OCI-LY1 (cell line): ENCODE results near the gene KRTAP11-1.

Experiments used
- H2AFZ ChIP-seq: fragments of 200-600 bp; sonication (generic), shearing (Covaris generic); 2 replicates; pipeline ENCODE4 v1.6.0; 2014; ENCODE audit warnings: antibody characterized with exemption, mild to moderate bottlenecking, low read length
- H3F3A ChIP-seq: fragments of 200-600 bp; sonication (generic), shearing (Covaris generic); 2 replicates; pipeline ENCODE4 v1.6.0; 2014; ENCODE audit warnings: mild to moderate bottlenecking, antibody characterized with exemption, low read length, moderate library complexity; ENCODE audit not compliant: insufficient read depth
- H3K27ac ChIP-seq: fragments of 200-600 bp; sonication (generic); 2 replicates; pipeline ENCODE4 v1.5.1; 2014; ENCODE audit warnings: low read length, mixed run types, mild to moderate bottlenecking, low read depth; ENCODE audit not compliant: poor library complexity, severe bottlenecking
- H3K27me3 ChIP-seq: fragments of 200-600 bp; sonication (generic); 2 replicates; pipeline ENCODE4 v1.6.0; 2014; ENCODE audit warnings: antibody characterized with exemption, mild to moderate bottlenecking, low read length, moderate library complexity; ENCODE audit not compliant: insufficient read depth
- H3K36me3 ChIP-seq: fragments of 200-600 bp; sonication (generic); 2 replicates; pipeline ENCODE4 v1.6.1; 2014; ENCODE audit warnings: mild to moderate bottlenecking, antibody characterized with exemption, low read length, moderate library complexity, mixed read lengths; ENCODE audit not compliant: insufficient read depth
- H3K4me1 ChIP-seq: fragments of 200-600 bp; sonication (generic); 2 replicates; pipeline ENCODE4 v1.5.1; 2014; ENCODE audit warnings: mild to moderate bottlenecking, low read length, moderate library complexity; ENCODE audit not compliant: insufficient read depth, severe bottlenecking
- H3K4me2 ChIP-seq: fragments of 200-600 bp; sonication (generic), shearing (Covaris generic); 2 replicates; pipeline ENCODE4 v1.6.1; 2014; ENCODE audit warnings: low read length
- H3K4me3 ChIP-seq: fragments of 200-600 bp; sonication (generic); 2 replicates; pipeline ENCODE4 v1.5.1; 2014; ENCODE audit warnings: low read length, low read depth, mild to moderate bottlenecking, mixed read lengths; ENCODE audit not compliant: poor library complexity, severe bottlenecking
- H3K79me2 ChIP-seq: fragments of 200-600 bp; shearing (Covaris generic); 2 replicates; pipeline ENCODE4 v1.6.1; 2016; ENCODE audit warnings: mixed run types, low read length, mixed read lengths; ENCODE audit not compliant: insufficient read depth
- H3K9ac ChIP-seq: fragments of 200-600 bp; sonication (generic), shearing (Covaris generic); 2 replicates; pipeline ENCODE4 v1.6.1; 2014; ENCODE audit warnings: mild to moderate bottlenecking, low read length, mixed read lengths
- H3K9me2 ChIP-seq: fragments of 200-600 bp; sonication (generic), shearing (Covaris generic); 2 replicates; pipeline ENCODE4 v1.6.1; 2014; ENCODE audit warnings: low read depth, mild to moderate bottlenecking, low read length, mixed read lengths
- H3K9me3 ChIP-seq: fragments of 200-600 bp; shearing (Covaris generic); 2 replicates; pipeline ENCODE4 v1.6.1; 2014; ENCODE audit warnings: low read length, mixed read lengths
- H4K20me1 ChIP-seq: fragments of 200-600 bp; sonication (generic), shearing (Covaris generic); 2 replicates; pipeline ENCODE4 v1.6.0; 2016; ENCODE audit warnings: mild to moderate bottlenecking, low read length; ENCODE audit not compliant: insufficient read depth
- CTCF ChIP-seq: fragments of 200-600 bp; sonication (generic), shearing (Covaris generic); IDR thresholded peaks from 2 replicates; pipeline ENCODE4 v1.5.1; 2017; ENCODE audit warnings: mild to moderate bottlenecking, antibody characterized with exemption, low read length, moderate library complexity, mixed read lengths
- EZH2 ChIP-seq: fragments of 200-600 bp; sonication (generic), shearing (Covaris generic); IDR thresholded peaks from 2 replicates; pipeline ENCODE4 v1.8.0; 2017; ENCODE audit warnings: borderline replicate concordance, mixed run types, mild to moderate bottlenecking, antibody characterized with exemption, low read length, moderate library complexity, mixed read lengths

KRTAP11-1 gene

GRCh38 chr21:30874526-30874925 is 6.9 kb downstream of the KRTAP11-1 start:
- TF ChIP-seq CTCF (no peak), EZH2 (no peak)
- Histone ChIP-seq H3K4me3 (no peak overlapping the region), H3K27me3 (no peaks in the 10 kb centered on the region), H3K9me2 (no peaks in the 10 kb centered on the region), H3K27ac (no peak overlapping the region), H3K4me2 (no peak overlapping the region), H4K20me1 (no peaks in the 10 kb centered on the region), H3K9ac (no peak overlapping the region), H3K9me3 (no peaks in the 10 kb centered on the region), H2AFZ (no peak overlapping the region), H3F3A (no peaks in the 10 kb centered on the region), H3K36me3 (no peaks in the 10 kb centered on the region), H3K4me1 (no peaks in the 10 kb centered on the region), H3K79me2 (no peaks in the 10 kb centered on the region)

GRCh38 chr21:30847627-30848500 is 33.5 kb downstream of the KRTAP11-1 start:
- Histone ChIP-seq H3K36me3 (no peaks in the 10 kb centered on the region), H3K9me2 (no peaks in the 10 kb centered on the region), H3K9me3 (no peaks in the 10 kb centered on the region), H3K9ac (no peak overlapping the region), H3K27me3 (no peaks in the 10 kb centered on the region), H4K20me1 (no peaks in the 10 kb centered on the region), H3K4me3 (no peak overlapping the region), H3K27ac (no peak overlapping the region), H3K4me2 (no peak overlapping the region), H3K79me2 (no peaks in the 10 kb centered on the region), H3K4me1 (no peaks in the 10 kb centered on the region), H3F3A (no peaks in the 10 kb centered on the region), H2AFZ (no peak overlapping the region)
- TF ChIP-seq EZH2 (no peak), CTCF (no peak)

GRCh38 chr21:30842990-30843389 is 38.4 kb downstream of the KRTAP11-1 start:
- no peaks in the 10 kb centered on the region for H3K9me2 ChIP-seq
- no peaks in the 10 kb centered on the region for H3K9me3 ChIP-seq
- H3F3A ChIP-seq: no peaks in the 10 kb centered on the region
- H3K4me1 ChIP-seq: no peaks in the 10 kb centered on the region
- TF ChIP-seq EZH2: no peak
- TF ChIP-seq CTCF: 0 out of 2 replicates have a peak, but pooled peaks have one; percentile 5
- H3K4me3 ChIP-seq: no peak overlapping the region
- no peak overlapping the region for H2AFZ ChIP-seq
- no peaks in the 10 kb centered on the region for H3K36me3 ChIP-seq
- no peak overlapping the region for H3K4me2 ChIP-seq
- no peak overlapping the region for H3K9ac ChIP-seq
- H3K79me2 ChIP-seq: no peaks in the 10 kb centered on the region
- no peaks in the 10 kb centered on the region for H3K27me3 ChIP-seq
- no peak overlapping the region for H3K27ac ChIP-seq
- no peaks in the 10 kb centered on the region for H4K20me1 ChIP-seq
